SKM-1 treated with dmso at 0.1 percent for 144 hours (cell line): ENCODE measurements around the gene FNIP2.

ENCODE experiments used
- DNase-seq: peaks from one replicate; lab custom pipeline; 2025; ENCODE audit not compliant: unreplicated experiment; lab: John Stamatoyannopoulos, UW

Gene FNIP2

DNA sequence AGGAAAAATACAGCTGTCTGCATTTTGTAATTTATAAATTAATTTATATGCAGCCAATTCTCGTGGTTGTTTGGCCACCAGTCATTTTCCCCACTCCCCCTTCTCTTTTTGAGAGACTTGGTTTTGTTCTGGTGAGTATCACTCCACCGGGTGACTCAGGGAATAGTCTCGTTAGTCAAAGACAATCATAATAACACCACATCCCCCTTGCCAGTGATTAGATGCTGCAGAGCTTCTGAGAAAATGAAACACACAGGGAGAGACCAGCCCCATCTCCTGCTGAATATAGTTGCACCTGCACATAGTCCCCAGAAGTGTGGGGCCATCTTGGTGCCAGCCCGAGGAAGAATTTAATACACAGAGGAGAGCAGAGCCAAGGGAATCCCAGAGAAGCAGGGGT, 8.0 kb upstream of the FNIP2 start:
- no peak for DNase-seq

DNA sequence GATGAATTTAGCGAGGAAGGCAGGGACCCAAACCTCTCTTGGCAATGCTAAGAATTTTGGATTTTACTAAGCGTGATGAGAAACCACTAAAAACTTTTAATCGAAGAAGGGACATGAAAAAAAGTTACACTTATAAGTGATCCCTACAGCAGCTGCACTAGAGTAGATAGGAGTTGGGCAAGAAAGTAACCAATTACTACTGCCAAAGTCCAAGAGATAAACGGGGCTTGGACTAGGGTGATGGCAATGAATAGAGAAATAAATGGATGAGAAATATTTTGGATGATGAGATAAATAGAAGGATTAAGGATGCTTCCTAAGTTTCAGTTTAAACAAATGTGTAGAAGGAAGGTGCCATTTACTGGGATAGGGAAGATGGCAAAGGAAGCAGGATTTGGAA, 6.3 kb upstream of the FNIP2 start:
- DNase-seq: no peak

DNA sequence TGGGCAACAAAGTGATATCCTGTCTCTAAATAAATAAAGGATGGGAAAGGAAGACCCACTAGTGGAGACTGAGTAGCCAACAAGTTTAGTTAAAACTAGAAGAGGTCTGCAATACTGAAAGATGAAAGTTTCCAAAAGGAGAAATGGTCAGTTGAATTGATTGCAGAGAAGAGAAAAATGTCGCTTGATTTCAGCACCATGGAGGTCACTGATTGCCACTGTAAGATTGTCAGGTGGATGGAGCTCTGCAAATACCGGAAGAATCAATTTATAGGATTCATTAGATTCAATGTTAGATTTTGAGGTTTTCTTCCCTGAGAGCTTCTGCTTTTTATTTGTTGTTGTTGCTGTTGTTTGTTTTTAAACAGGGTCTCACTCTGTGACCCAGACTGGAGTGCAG, 5.4 kb upstream of the FNIP2 start:
- DNase-seq: no peak

DNA sequence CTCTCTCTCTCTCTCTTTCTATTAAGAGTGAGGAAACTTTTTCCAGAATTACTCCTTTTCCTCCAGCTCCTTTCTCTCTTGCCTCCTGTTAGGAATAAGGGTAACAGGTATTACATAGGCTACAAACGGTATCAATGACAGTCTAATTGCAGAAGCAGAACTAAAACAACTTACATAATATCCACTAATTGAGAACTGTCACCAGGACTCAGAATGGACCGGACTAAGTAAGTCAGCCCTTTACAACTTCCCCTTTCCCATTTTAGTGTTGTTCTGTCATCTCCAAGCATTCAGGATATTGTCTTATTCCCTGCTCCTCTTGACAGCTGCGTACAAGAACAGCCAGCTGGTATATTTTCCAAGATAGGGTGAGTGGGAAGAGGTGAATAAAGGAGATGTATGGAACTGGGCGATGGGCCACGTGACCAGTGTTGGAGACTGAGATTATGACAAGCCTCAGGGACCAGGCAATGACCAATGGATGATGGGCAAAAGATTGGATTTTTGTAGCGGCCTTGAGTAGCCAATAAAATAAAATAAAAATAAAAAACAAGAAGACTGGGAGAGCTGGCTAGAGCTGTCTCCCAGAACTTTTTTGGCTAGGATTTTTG, 2.3 kb upstream of the FNIP2 start:
- DNase-seq: peak; percentile 90

DNA sequence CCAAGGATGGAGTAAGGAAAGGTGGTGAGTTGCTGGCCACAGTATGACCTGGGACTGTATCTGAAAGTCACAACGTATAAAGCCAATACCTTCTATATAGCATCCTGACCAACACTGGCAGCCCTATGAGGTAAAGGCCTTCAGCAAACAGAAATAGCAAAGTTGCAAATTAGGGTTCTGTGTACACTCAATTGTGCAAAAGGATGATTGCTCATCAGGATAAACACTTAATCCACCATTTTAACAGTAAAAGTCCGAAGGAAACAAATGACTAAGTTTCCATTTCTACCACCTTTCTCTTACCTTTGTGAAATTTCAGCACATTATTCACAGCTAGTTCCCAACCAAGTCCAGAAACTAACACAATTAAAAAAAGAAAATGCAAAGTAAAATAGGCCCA, 1.4 kb upstream of the FNIP2 start:
- no peak for DNase-seq

DNA sequence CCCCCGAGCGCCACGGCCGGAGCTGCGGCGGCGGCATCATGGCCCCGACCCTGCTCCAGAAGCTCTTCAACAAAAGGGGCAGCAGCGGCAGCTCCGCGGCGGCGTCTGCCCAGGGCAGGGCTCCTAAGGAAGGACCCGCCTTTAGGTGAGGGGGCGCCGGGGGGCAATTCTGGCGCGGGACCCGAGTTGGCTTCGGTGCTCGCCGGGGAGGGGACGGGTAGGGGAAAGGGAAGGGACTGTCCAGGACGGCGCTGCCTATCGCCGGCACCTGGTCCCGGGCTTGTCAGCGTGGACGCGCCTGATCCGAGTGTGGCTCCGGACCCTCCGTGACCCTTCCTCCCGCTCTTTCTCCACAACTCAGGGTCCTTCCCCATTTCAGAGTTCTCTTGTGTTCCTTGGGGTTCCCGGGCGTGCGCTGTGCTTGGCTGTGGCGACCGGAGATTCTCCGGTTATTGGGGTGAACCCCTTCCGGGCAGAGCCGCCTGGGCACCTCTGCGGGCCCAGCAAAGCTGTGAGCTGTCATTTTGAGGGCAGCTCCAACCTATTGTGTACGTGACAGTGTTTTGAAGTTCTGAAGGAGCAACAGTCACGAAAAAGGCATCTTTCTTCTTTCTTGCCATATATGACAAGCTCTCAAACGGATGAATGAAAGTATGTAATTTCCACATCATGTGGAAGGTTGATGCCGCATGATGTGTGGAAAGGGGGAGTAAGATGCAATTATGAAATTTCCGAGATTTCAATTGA, 522 bp downstream of the FNIP2 start:
- DNase-seq: peak; percentile 39

DNA sequence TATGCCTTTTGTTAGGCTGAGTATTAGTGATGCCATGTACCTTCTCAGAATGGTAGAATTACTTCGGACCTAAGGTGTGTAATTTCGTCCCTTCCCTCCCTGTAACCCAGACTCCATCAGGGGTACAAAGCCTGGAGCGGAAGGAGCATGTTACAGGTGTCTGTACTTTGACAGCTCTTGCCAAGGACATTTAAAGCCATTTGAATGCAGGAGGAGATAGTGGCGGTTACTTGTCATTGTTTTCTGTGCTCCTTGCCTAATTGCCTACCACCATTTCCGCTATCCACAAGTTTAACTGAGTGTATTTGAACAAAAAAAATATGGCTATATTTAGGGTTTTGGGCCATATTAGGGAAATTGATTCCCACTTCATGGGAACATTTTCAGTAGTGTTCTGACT, 1.8 kb downstream of the FNIP2 start:
- no peak for DNase-seq

DNA sequence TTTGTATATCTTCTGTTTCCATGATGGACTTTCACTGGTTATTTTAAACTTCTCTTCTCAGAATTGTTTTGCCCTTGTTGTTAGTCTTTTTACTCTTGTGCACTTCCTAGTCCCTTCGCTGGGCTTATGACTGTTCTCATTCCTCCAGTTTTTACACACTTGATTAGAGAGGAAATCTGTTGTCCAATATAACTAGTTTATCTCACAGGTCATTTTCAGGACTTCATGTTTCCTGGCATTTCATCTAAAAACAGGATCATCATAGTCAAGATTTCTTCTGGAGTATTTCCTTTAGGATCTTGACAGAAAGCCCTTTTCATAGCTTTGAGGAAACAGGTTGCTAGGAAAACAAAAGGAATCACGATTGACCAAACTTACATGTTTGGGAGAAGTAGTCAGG, 3.0 kb downstream of the FNIP2 start:
- no peak for DNase-seq

DNA sequence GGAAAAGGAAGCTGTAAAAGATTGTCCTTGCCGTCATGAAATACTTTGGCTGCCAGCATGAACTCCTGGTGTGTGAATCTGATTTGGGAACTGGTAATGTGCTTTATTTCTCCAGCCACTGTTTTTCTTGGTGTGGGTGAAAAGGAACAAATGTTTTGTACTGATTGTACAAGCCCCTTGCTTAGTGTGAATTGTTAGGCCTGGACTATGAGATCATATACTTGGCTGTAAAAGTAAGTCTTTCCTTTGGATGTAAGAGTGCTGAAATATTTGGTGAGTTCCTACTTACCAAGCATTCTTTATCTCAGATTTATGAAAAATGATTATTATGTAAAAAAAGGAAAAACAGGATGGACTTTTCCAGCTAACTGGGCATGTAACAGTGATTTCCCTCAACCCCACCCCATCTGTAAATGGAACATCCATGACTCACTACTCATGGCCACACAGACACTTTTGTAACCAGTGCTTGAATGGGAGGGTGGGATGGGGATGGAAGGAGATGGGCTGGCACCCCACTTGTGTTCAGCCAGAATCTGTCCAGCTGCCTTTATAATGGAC, 6.3 kb downstream of the FNIP2 start:
- no peak for DNase-seq

DNA sequence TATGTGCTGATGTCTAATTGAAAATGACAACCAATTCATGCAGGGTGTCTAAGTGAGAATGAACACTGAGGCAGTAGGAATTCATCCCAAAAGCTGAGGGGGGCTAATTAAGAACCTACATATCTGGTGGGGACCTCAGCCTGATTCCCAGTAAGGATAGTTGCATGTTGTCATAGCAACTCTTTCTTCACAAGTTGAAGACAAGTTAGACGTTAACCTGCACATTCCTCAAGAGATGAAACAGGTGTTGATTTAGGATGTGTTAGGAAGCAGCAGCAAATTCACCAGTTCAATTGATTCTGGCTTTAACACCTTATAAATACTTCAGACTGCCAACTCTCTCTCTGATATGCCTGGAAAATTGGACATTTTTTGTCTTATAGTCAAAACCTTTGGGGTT, 7.3 kb downstream of the FNIP2 start:
- DNase-seq: no peak

DNA sequence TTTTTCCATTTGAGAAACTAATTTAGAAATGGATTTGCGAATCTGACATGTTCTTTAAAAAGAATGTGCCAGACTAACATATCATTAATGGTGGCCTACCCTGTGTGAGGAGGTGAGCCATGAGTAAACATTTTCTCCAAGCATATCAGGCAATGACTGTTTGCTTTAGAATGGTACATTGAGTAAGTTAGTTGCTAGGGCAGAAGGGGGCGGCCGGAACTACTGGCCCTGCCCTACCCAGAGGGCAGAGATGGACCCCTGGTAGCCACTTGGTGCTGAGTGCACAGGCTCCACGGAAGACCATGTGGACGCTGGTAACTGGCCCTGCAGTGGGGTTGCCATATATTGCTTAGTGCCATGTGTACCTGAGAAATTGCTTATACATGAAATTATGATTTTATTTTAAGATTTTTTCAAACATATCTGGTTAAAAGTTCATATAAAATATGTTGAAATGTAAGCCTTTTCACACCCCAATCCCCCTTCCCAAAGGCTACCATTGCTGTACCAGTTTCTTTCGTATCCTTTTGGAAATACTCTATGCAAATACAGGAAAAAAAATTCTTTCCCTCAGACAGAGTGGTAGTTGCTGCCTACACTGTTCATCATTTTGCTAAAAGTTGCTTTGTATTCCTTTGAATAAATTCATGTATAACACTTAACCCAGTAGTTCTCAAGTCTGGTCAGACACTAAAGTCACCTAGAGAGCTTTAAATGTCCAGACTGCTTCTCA, 8.8 kb downstream of the FNIP2 start:
- DNase-seq: no peak

DNA sequence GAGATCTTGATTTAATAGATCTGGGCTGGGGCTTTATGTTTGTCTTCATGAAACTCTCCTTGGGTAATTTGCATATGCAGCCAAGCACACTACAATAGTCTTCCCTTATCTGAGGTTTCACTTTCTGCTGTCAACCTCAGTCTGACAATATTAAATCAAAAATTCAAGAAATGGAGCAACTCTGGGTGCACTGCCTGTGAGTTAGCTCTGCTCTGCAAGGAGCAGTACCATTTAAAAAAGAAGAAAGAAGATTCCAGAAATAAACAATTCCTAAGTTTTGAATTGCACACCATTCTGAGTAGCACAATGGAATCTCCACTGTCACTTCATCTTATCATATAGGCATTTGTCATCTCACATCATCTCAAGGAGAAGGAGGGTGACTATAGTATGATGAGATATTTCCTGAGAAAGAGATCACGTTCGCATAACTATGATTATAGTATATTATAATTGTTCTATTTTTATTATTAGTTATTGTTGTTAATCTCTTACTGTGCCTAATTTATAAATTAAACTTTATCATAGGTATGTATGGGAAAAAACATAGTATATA, 9.4 kb downstream of the FNIP2 start:
- no peak for DNase-seq

DNA sequence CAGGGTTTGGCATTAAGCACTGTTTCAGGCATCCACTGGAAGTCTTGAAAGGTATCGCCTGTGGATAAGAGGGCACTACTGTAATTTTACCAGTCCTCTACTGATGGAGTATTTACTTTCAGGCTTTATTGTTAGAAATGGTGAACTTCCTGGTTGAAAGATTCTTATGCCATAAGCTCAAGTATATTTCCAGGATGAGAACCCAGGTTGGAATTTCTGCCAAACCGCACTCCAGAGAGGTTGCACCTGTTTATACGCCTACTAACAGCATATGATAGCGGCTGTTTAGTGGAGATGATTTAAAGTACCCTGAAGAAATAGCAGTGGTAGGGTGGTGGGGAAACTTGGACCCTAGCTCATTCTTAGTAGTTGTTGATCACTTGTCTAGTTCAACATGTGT, 9.9 kb downstream of the FNIP2 start:
- no peak for DNase-seq

DNA sequence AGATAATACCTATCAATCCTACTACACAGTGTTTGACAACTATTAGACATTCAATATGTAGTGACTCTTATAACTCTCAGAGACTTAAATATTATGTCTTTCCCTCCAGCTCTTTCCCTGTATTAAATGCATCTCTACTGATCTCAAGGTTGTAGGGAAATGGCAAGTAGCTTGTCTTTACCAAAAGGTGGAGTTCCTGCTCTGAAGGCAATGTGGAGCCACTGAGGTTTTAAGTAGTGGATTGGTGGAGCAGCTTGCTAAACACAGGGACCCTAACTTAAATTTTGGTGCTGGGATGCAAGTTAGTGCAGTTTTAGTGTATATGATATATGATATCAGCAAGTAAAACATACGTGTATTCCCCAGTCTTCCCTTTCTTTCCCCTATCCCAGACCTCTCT, 13.1 kb downstream of the FNIP2 start:
- no peak for DNase-seq

DNA sequence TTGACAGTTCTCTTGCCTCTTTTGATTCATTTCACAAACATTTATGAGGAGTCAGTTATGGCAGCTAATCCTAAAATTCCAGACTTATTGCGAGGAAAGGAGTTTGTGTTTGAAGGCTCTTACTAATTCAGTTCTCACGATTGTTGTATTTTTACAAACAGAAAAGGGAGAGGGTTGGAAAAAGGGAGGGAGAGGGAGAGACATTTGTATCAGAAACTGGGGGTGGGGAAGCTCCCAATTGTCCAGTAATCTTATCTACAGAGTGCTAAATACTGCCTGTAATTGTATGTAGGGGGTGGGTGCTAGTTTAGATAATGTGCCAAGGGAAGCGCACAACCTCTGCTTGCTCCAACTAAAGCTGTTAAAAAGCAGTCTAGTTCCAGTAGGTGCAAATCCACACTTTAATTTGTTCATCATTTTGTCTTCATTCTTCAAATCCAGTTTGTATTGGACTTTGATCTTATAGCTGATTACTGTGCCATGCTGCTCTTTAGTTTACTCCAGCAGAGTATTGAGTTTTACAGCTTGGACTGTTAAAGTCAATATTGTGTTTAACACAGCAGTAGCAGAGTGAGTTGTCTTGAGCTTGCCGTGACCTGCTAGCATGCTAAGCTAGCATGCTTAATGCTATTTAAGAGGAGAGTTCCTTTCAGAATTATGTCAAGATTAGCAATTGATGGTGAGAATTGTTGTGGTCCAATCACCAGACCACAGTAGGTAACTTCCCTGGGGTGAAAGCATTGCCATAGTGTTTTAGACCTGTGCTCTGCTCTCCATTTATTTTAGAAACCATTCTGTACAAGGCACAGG, 13.9 kb downstream of the FNIP2 start:
- no peak for DNase-seq

DNA sequence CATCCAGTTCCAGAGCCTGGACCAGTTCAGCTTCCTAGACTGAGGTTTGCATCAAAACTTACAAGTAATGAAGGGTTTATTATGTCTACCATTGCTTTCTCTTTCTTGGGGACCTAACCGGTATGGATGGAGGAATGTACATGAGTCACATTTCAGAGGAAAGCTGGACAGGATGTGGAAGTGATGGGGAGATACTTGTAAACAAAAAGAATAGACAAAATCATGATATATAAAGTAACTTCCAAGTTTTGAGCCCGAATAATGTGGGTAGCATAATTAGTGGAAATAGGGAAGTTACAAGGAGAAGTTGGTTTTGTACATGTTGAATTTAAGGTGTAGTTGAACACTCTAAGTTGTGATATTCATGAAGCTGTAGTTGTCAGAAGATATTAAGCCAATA, 15.0 kb downstream of the FNIP2 start:
- DNase-seq: peak; percentile 56

DNA sequence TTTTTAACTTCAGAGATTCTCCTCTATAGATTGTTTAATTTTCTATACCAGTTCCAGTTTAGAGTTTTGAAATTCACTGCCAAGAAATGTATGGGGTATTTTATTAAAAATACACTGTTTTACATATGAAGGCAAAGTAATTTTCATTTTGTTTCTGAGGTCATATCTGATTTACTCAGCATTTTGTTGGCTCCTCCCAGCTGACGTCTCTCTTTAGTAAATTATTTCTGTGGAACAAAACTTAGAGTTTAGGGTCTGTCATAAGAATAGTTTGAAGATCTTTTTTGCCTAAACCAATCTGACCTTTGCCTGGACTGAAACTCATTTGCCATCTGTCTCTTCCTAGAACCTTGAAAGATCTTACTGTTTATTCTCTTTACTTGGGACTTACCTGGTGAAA, 16.9 kb downstream of the FNIP2 start:
- DNase-seq: no peak

DNA sequence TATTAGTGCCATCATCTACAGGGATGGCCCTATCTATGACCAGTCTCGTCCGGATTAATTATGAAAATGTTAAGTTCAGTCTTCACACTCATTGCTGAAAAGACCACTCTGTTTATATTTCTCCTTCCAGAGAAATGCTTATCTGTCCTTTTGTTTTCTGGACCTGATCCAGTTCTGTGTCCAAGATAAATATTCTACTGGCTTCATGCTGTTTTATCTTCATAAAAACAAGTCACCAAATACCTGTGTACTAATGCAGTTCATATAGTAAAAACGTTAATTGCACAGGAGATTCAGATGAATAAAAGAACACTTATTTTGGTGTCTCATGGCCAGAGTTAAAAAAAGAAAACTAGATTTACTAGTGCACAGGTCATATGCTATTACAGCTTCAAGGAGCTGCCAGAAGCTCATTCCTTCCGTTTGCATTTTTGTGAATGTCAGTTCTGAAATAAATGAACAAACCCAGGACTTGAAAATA, 17.3 kb downstream of the FNIP2 start:
- DNase-seq: no peak

DNA sequence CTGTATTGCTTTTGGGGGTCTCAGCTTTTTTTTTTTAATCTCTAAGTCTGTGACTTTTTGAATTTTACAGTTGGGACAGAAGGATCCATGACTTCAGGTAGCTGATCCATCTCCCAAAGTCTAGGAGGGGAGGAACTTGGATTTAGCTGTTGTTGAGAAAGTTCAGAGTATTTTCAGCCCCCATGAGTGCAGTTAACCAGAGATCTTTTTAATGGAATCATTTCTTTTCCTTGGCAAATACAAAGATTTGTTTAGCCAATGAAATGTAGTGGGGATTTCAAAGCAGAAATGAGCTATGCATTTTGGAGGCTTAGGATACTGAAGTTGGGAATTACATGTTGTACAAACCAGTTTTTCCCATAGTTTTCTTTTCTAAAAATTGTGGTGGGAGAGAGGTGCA, 18.1 kb downstream of the FNIP2 start:
- no peak for DNase-seq

DNA sequence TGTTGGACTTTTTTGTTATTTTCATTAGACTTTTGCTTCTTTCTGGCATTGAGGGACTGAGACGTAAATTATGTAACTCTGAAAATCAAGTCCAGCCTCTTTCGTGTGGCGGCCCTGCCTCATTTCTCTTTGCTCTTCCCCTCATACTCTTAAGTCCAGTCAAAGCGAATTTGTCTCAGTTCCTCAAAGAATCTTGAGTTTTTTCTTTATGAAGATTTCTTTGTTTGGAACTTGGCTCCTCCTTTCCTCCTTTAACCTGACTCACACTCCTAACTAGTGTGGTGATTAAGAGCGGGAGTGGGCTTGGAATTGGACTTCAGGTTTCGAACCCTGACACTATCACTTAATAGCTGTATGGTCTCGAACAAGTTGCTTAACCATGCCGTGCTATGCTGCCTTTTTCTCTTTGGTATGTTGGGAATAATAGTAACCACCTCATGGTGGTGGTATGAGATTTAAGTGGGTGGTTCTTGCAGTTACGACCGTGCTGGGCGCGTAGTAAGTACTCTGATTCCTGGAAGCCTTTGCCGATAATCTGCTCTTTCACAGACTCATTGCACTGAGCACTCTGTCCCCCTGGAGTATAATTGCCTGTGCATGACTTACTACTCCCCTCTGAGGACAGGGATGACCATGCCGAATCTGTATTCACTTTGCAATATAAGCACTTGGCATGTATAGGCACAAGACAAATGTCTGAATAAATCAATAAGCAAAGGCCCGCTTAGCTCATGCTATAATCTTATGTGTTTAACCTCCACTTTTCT, 19.1 kb downstream of the FNIP2 start:
- no peak for DNase-seq
